ENCODE measurements around the gene ATP11C.

GRCh38 chrX:139924696-139925095, 8.2 kb downstream of the ATP11C start:
- no peak for TF ChIP-seq CTCF (IDR thresholded peaks at IDR 0.05)
- TF ChIP-seq POLR2A (IDR thresholded peaks at IDR 0.05): no peak

All from uterus (tissue), 2 donors.